HG02938 (cell line): Measurements from ENCODE around the gene SKOR1.

Experiments
- ATAC-seq: cut with Tn5 transposase; IDR thresholded peaks from one replicate; pipeline ENCODE4 v1.9.1; 2021; ENCODE audit warnings: mild to moderate bottlenecking, moderate library complexity; ENCODE audit not compliant: unreplicated experiment

Gene SKOR1

GRCh38 chr15:67824976-67825880, at the start of gene SKOR1:
Gene SKOR1, plus strand, starts transcription at chr15:67825509. Its CDS starts 94 bp downstream, at chr15:67825603.
- no peak for ATAC-seq

DNA sequence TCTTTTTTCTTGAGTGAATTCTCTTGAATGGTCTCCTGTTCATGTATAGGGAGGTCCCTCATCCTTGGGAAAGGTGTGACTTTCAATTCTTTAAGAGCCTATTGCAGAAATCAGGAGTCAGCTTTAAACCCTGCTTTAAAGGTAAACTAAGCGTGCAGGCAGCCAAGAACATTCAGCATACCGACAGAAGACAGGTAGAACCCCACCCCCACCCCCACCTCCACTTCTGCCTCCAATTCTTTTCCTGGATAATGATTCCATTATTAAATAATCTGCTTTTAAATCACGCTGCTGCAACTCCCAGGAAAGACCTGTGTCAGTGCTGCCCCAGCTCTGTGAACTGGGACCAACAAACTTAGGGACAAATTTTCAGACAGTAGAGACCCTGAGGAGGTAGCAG, 49.3 kb upstream of the SKOR1 start:
- no peak for ATAC-seq

DNA sequence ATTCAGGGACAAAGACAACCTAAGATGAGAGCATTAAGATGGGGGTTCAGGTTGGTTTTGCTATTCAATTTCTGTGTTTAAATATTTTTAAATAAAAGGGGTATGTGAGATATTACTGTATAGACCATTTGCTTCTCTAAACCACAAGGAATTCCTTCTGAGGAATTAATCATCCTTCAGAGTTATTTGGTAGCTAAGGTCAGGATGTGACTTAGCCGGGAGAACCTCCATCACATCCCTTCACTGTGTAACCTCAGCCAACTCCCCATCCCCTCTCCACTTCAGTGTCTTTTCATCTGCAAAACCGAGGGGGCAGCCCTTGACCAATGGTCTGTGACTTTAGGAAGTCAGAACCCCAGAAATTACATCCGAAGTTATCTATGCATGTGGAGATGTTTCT, 48.7 kb upstream of the SKOR1 start:
- ATAC-seq: no peak

DNA sequence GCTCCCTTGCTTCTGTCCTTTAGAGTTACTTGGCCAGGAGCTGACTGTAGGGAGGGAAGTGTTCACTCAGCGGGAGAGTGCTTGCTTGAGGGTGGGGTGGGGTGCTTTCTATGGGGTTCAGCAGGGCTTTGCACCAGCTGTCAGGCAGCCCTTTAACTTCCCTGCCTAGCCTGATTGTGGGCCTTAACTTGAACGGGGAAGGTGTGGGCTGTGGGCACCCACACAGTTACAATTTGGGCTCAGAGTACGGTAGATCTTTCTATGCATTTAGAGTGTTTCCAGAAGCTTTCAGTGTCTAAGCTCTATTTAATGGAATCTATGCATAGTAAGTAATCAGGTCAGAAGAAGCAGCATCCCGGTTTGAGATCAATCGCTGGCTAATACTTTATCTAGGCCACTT, 48.2 kb upstream of the SKOR1 start:
- ATAC-seq: no peak

DNA sequence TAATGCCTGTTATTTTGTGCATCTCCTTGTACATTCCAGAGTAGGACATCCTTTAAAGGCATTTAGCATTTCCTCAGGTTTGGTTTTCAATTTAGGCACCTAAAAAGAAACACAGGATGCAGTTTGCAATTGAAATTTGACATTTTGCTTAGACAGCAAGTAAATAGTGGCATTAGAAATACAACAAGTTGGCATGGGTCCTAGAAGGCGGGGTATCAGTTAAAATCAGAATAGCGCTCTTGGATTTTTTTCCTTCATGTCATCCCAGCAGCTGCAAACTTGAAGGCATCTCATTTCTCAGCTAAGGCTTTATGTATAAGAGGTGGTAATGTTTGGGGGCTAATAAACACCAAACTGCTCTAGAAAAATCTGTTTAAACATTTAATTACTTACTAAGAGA, 47.5 kb upstream of the SKOR1 start:
- ATAC-seq: no peak

- ATAC-seq: no peak
Observed at GRCh38 chr15:67778968-67779548, 46.3 kb upstream of the SKOR1 start.

- ATAC-seq: no peak
Observed at GRCh38 chr15:67779549-67780111, 45.7 kb upstream of the SKOR1 start.

- no peak for ATAC-seq
Observed at GRCh38 chr15:67781061-67781460, 44.2 kb upstream of the SKOR1 start.

DNA sequence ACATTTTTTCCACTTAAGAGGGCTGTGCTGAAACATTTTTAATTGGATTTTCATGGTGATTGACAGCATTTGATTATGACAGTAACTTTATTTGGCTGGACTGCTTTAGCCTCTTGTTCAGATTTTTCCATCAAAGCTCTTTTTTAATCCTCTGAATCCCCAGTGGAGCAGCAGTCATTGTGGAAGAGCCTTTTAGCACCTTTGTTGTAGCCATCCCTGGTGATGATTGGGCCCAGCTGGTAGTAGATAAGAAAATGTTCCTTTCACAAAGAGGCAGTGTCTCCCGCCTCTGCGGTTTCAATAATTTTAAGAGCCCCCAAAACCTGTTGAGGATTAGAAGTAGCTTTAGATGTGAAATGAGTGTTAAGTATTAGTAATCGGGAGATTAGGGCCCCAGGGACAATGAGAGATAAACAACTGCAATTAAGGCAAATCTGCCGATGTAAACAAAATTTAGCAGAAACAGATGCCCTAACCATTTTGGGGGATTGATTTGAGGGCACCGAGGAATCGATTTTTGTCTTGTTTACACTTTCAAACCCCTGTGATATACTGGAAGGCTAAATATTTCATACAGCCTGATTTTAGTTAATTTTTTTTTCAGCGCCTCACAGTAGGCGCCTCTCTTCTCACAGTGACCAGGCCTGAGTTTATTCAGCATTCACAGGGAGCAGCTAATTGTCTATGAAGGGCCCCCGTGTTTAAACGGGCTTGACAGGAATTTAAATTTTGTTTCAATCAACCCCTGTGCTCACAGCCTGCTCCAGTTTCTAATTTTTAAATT, 43.2 kb upstream of the SKOR1 start:
- no peak for ATAC-seq

DNA sequence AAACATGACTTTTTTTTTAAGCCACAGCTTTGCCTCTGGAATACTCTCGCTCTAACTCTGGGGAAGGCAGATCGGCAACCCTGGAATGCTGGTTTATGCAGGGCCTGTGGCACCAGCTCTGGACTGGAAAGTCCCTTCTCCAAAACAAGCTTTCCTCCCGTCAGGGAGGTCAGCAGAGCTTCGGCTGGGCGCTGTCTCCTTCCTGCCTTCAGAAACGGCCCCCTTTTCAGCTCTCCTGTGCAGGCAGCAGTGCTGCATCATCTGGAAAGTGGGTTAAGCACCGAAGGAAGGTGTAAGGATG, 42.7 kb upstream of the SKOR1 start:
- no peak for ATAC-seq

- peak; percentile 54 for ATAC-seq
Observed at GRCh38 chr15:67783303-67783702, 42.0 kb upstream of the SKOR1 start.

GRCh38 chr15:67784090-67784781, 41.1 kb upstream of the SKOR1 start:
- ATAC-seq: peak; percentile 83

GRCh38 chr15:67784856-67785430, 40.4 kb upstream of the SKOR1 start:
- peak; percentile 7 for ATAC-seq

DNA sequence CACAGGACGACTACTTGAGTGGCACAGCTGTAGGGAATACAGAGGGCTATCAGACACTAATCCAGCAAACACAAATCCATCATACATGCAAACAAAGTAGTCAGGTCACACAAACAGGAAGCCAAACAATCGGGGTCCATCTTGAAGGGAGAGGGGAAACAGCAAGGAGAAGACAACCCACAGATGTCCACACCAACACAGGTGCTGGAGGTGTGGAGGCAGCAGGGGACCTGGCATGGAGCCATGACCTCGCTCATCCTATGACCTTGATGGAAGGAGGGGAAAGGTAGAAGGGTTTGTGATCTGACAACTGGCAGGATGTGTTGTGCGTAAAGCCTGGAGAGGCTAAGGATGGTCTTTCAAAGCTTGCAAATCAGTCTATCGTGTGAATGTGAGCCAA, 39.9 kb upstream of the SKOR1 start:
- ATAC-seq: no peak

- ATAC-seq: no peak
Observed at GRCh38 chr15:67786646-67787045, 38.7 kb upstream of the SKOR1 start.

GRCh38 chr15:67788986-67789385, 36.3 kb upstream of the SKOR1 start:
- no peak for ATAC-seq

DNA sequence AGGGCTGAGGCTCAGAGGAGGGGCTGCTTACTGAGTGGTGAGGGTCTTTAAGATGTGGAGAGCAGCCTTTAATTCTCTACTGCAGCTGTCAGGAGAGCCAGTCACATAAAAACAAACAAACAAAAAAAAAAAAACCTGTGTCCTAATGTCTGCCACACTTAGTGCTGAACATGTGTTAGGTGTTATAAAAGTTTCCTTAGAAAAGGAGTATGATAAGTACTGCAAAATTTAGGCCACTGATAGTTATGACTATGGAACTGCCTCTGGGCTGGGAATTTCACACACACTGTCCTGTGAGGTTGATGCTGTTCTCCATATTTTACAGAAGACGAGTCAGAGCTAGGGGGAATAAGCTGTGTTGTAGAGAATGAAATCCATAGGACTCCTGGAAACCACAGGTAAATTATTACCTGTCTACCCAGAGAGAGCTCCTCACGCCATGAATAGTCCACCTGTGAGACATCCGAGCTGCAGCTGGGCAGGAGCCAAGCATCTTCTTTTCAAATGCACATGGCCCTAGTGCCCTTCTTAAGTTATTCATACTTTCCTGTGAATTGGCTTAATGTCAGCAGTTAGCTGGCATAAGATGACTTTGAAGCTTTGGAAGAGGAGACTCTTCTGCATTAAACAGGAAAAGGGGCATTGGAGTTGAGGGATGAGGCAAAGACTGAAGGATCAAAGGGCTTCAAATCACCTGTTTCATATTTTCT, 34.5 kb upstream of the SKOR1 start:
- ATAC-seq: no peak

DNA sequence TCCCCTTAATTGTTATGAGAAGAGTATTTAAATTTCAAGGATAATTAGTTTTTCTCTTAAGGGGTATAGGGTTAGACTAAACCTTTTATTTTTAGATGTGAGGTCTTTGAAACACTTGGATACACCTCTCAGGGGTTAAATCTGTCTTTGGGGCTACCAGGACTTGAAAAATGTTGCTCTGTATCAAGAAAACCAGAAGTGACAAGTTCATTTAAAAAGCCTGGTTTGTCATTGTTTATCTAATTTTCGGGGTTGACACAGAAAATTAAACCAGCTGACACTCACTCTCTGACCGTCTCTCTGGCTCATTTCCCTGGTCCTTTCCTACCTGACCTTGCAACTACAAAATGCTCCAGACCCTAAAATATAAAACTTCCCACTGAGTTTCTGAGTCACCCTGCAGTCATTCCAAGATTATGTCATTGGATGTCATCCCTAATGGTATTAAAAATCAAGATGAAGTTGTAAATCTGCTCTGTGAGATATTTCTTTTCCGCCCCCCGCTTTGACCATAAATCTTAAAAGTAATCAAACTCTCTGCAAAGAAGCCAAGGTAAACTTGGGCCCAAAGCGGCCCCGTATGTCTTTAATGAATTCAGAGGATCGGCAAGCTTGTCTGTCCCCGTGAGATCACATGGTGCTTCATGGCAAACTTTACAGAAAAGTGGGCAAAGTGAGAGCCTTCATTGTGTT, 32.9 kb upstream of the SKOR1 start:
- no peak for ATAC-seq

- no peak for ATAC-seq
Observed at GRCh38 chr15:67794832-67795574, 30.3 kb upstream of the SKOR1 start.
